GM13976 (cell line): ENCODE data around the gene HOXA5.

Source experiments
- DNase-seq: peaks from one replicate; pipeline ENCODE4 v3.0.0; 2012; ENCODE audit warnings: low spot score
- in situ Hi-C: fragments of 300-500 bp; cut with MboI; formaldehyde crosslinking; loops from one replicate; pipeline ENCODE4 v1.12.0; 2022; ENCODE audit warnings: low sequenced_read_pairs, mixed read lengths, inconsistent platforms; ENCODE audit not compliant: unreplicated experiment
- TF ChIP-seq, protein P1 (sequence below): IDR thresholded peaks from 2 replicates; pipeline ENCODE4 v1.5.1; 2012; ENCODE audit warnings: borderline replicate concordance, mild to moderate bottlenecking; ENCODE audit not compliant: insufficient read depth; ENCODE audit errors: extremely low read depth, missing control alignments, control extremely low read depth

The HOXA5 gene

DNA sequence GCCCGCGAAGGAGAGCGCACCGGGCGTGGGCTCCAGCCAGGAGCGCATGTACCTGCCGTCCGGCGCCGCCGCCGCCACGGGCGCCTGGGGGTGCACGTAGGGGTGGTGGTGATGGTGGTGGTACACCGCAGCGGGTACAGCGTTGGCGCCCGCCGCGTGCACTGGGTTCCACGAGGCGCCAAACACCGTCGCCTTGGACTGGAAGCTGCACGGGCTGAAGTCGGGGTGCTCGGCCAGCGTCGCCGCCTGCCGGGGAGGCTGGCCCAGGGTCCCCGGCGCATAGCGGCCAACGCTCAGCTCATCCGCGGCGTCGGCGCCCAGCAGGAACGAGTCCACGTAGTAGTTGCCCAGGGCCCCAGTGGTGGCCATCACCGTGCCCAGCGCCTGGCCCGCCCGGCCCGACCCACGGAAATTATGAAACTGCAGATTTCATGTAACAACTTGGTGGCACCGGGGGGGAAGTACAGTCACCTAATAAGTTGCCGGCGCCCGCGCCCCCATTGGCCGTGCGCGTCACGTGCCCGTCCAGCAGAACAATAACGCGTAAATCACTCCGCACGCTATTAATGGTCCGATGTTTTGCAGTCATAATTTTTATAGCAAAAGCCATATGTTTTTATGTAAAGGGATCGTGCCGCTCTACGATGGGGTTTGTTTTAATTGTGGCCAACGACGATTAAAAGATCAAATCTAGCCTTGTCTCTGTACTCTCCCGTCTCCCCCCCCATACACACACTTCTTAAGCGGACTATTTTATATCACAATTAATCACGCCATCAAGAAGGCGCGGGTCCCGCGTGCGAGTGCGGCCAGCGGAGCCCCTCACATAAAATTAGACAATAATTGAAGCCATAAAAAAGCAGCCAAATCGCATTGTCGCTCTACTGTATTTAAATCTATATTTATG, 21.9 kb upstream of the HOXA5 start, which contains the start of gene HOXA9:
TSS of gene HOXA9 (minus strand) at position 449 of the 907 bp plus-strand sequence. CDS start at position 369, 80 bp downstream.
- in situ Hi-C loops = loop anchor here (10.0 to 25.0 kb wide), 2 partner anchors 653 to 1301 kb away; no protein-coding TSS in a partner anchor
- TF ChIP-seq, protein P1, sequence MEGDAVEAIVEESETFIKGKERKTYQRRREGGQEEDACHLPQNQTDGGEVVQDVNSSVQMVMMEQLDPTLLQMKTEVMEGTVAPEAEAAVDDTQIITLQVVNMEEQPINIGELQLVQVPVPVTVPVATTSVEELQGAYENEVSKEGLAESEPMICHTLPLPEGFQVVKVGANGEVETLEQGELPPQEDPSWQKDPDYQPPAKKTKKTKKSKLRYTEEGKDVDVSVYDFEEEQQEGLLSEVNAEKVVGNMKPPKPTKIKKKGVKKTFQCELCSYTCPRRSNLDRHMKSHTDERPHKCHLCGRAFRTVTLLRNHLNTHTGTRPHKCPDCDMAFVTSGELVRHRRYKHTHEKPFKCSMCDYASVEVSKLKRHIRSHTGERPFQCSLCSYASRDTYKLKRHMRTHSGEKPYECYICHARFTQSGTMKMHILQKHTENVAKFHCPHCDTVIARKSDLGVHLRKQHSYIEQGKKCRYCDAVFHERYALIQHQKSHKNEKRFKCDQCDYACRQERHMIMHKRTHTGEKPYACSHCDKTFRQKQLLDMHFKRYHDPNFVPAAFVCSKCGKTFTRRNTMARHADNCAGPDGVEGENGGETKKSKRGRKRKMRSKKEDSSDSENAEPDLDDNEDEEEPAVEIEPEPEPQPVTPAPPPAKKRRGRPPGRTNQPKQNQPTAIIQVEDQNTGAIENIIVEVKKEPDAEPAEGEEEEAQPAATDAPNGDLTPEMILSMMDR = no peak
- no peak for DNase-seq

GRCh38 chr7:27164367-27165088, 21.0 kb upstream of the HOXA5 start:
- in situ Hi-C loops = loop anchor here (10.0 to 25.0 kb wide), 2 partner anchors 652 to 1300 kb away; no protein-coding TSS in a partner anchor
- no peak for DNase-seq
- TF ChIP-seq, protein P1 = no peak

- in situ Hi-C loops = loop anchor here (10.0 to 25.0 kb wide), 2 partner anchors 652 to 1299 kb away; no protein-coding TSS in a partner anchor
- TF ChIP-seq, protein P1 = no peak
These were observed 20.5 kb upstream of the HOXA5 start for GRCh38 chr7:27164045-27164366.

GRCh38 chr7:27163288-27164044, 20.0 kb upstream of the HOXA5 start:
- in situ Hi-C loops = loop anchor here (10.0 to 25.0 kb wide), 2 partner anchors 651 to 1299 kb away; no protein-coding TSS in a partner anchor
- TF ChIP-seq, protein P1 = no peak
- DNase-seq = no peak

More at GRCh38 chr7:27164045-27164366, 20.5 kb upstream of the HOXA5 start:
- DNase-seq = no peak

- in situ Hi-C loops = loop anchor here (10.0 to 25.0 kb wide), 2 partner anchors 650 to 1298 kb away; no protein-coding TSS in a partner anchor
- DNase-seq = no peak
- TF ChIP-seq, protein P1 = no peak
These were observed 19.2 kb upstream of the HOXA5 start for GRCh38 chr7:27162561-27163287.
